Cortex of kidney (tissue), 1 donor: ENCODE results near the gene SLC39A11.
"Not testable (repeated sequence)": the region's sequence is repeated elsewhere in the genome, so short reads cannot be mapped to it uniquely, and the experiment has no call there.

Experiments used
- DNase-seq: peaks from one replicate; lab custom pipeline; 2025; lab: John Stamatoyannopoulos, UW

SLC39A11 gene

GRCh38 chr17:73107191-73107590 is 14.7 kb upstream of the SLC39A11 start:
- no peak for DNase-seq

DNA sequence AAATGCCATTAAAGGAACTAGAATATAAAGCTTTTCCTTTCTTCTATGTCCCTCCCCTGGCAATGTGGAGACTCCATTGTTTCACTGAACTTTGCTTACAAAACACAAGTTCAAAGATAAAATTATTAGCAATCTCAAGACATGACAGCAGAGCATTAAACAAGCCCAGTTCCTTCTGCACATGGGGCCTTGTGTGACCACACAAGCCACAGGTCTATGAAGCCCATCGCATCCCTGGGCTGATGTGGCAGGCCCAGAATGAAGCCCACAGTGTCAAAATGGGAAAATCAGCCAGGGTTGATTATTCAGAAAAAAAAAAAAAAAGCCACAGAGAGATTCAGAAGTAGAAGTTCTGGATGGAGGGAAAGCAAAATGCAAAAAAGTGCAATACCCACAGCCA is 12.9 kb upstream of the SLC39A11 start:
- no peak for DNase-seq

DNA sequence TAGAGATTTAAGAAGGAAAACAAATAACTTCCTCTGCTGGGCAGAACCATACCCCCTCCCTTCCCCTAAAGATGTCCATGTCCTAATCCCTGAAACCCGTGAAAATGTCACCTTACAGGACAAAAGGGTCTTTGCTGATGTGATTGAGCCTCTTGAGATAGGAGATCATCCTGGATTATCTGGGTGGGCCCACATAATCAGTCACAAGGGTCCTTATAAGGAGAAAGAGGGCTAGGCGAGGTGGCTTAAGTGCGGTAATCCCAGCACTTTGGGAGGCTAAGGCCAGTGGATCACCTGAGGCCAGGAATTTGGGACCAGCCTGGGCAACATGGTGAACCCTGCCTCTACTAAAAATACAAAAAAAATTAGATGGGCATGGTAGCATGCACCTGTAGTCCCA is 12.0 kb upstream of the SLC39A11 start:
- no peak for DNase-seq

- DNase-seq, result no peak
Observed at GRCh38 chr17:73103641-73104335, 11.3 kb upstream of the SLC39A11 start.

DNA sequence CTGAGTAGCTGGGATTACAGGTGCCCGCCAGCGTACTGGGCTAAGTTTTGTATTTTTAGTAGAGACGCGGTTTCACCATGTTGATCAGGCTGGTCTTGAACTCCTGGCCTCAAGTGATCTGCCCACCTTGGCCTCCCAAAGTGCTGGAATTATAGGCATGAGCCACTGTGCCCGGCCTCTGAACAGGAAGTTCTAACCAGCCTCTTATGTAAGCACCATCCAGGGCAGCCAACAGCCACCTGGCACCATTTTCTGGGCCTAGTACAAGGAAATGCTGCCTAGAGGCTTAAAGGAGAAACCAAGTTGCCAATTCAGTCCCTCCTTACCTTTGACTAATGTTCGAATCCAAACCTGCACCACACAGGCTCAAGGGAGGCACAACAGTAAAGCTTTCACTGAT is 8.5 kb upstream of the SLC39A11 start:
- no peak for DNase-seq

- no peak for DNase-seq
Observed at GRCh38 chr17:73100363-73100762, 7.9 kb upstream of the SLC39A11 start.

GRCh38 chr17:73099511-73099910 is 7.0 kb upstream of the SLC39A11 start:
- no peak for DNase-seq

DNA sequence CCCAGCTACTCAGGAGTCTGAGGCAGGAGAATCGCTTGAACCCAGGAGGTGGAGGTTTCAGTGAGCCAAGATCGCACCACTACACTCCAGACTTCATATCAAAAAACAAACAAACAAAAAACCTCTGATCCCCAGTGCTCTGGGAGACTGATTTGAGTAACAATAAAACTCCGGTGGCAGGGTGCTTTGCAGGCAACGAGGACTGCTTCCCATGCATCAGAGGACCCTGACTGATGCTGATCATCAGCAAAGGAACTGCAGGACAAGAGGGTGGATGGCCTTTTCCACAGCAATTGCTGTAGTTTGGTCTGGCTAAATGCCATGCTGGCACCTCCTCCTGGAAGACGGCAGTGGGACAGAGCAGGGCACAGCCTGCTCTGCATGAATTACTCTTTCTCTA is 6.4 kb upstream of the SLC39A11 start:
- no peak for DNase-seq

DNA sequence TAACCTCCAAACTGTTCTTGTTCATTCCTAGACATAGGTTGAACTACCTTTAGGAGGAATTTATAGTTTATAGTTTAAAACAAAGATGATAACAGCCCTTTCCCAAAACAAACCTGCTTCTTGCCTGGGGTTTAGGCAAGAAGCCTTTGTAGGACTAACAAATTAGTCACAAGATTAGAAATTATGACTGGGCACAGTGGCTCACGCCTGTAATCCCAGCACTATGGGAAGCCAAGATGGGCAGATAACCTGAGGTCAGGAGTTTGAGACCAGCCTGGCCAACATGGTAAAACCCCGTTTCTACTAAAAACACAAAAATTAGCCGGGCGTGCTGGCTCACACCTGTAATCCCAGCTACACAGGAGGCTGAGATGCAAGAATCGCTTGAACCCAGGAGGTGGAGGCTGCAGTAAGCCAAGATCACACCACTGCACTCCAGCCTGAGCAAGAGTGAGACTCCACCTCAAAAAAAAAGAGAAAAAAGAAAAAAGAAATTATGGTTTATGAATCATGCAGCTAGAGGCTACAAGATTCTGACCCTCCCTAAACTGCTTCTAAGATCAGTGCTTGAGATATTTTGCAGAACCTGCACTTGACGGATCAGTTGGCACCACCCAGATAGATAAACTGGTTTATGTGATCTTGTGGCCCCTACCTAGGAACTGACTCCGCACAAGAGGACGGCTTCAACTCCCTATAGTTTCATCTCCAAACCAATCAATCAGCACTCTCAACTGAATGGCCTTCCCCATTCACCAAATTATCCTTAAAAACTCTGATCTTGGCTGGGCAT is 5.7 kb upstream of the SLC39A11 start:
- DNase-seq, result not testable (repeated sequence)

- no peak for DNase-seq
Observed at GRCh38 chr17:73096866-73097265, 4.4 kb upstream of the SLC39A11 start.

DNA sequence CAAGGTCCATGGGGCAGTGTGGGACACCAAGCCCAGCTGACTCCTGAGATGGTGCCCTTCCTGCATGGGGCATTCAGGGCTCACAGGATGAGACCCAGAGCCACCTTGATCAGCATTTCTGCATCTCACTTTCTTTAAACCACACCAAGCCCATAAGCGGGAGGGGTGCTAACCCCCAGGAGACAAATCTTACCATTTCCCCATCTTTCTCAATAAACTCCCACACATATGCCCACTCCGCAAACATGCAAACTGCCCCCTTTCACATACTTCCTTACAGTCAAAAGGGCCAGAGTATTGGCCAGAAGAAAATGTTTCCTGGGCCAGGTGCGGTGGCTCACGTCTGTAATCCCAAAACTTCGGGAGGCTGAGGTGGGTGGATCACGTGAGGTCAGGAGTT is 3.7 kb upstream of the SLC39A11 start:
- DNase-seq, result no peak

GRCh38 chr17:73093286-73093685 is 798 bp upstream of the SLC39A11 start:
- DNase-seq, result no peak

GRCh38 chr17:73091770-73092522 is 542 bp downstream of the SLC39A11 start:
- no peak for DNase-seq

GRCh38 chr17:73091410-73091769 is 1.1 kb downstream of the SLC39A11 start:
- no peak for DNase-seq

DNA sequence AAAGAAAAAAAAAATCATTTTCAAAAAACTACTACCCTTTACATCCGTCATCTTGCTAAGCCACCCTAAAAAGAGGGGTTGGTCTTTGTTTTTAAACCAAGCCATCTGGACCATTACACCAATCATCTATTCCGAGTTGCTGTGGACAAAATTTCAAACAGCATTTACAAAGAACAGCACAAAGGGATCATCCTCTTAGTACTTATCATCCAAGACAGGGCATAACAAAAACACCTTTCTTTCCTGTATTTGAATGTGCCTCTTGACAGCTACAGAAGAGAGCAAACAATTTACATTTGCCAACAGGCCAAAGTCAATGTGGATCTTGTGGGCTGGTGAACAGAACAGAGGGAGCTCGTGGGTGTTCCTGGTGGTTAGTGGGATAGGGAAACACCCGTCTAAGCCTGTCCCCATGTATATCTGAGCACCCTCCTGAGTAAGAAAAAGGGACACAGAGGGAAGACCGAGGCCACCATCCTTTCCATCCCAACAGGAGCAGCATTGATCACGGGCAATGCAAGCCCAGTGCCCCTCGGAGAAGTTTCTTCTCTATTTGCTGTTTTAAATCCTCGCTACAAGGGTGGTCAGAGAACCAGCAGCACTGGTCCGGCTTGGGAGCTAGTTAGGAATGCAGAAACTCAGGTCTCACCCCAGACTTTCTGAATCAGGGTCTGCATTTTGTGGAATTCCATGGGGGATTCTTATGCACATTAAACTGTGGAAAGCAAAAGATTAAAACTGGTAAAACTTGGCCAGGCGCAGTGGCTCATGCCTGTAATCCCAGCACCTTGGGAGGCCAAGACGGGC is 1.9 kb downstream of the SLC39A11 start:
- DNase-seq, result no peak

DNA sequence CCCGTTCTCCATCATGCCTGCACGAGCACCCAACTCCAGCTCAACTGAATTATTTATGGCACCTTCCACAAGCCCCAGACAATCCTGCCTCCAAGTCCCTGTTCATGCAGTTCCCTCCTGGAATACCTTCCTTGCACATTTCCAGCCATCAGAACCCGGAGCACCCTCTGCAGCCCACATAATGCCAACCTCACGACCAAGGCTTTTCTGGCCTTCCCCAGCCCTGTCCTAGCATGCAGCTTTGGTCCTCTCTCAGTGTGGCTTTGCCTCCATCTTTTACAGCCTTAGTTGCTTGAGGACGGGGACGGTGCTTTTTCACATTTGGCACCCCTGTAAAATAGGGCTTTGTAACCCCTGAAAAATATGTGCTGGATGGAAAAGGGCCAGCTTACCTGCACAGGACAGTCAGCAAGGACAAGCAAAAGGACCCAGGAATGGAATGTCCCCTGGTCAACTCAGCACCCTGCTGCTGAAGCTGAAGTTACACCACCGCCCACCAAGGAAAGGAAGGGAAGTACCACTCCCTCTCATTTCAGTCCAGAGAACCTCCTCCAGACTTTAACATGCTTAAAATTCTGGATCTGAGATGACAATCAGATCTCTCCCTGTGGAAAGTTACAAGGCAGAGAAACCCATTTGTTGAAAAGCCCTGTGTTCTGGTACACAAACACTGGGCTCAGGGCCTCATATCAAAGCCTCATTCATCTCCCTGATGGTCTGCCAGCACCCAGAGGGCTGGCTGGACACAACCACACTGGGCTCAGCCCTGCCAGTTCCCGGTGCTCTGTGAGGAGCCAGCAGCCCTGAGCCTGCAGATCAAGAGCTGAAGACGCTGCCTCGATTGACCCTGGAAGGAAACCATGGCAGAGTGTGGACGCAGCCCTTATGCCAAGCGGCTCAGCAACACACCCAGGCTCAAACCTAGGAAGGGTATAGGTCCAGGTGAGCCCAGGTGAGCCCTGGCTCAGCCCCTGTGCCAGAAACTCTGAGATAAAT is 2.9 kb downstream of the SLC39A11 start:
- no peak for DNase-seq

DNA sequence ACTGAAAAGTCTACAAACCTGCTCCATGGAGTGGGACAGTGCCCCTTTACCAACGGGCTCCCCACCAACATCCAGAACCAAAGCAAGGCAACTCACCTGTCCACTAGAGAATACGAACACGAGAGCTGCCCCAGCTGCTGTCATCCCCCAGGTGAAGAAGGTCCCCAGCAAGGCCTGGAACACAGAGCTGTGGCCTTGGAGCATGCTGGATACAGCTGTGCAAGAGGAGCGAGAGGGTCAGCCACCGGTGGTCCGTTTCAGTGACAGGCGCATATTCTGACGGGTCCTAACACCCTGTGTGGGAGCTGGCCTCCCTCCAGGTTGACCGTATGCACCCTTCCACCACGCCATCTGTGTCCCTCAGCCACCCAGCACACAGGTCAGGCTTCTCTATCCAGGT is 3.9 kb downstream of the SLC39A11 start:
- DNase-seq, result no peak

- DNase-seq, result no peak
Observed at GRCh38 chr17:73083432-73083831, 9.1 kb downstream of the SLC39A11 start.

GRCh38 chr17:73074566-73074965 is 17.9 kb downstream of the SLC39A11 start:
- DNase-seq, result no peak

GRCh38 chr17:73072219-73072962 is 20.1 kb downstream of the SLC39A11 start:
- no peak for DNase-seq
